GM12878 (cell line): Measurements from ENCODE around the gene PKP3. TPM values are rescaled to one million over a fixed set of nuclear protein-coding genes. Genes with fewer than 3 reads are reported as not detected.

Experiments
- BCL3 ChIP-seq: IDR thresholded peaks from 2 replicates; pipeline ENCODE4 v1.6.1; 2011; ENCODE audit warnings: borderline replicate concordance, low read depth, mild to moderate bottlenecking, moderate library complexity, low read length; ENCODE audit not compliant: insufficient read depth, poor library complexity, severe bottlenecking
- CREB1 ChIP-seq: IDR thresholded peaks from 2 replicates; pipeline ENCODE4 v1.6.1; 2012; ENCODE audit warnings: low read depth, mild to moderate bottlenecking, inconsistent platforms
- FOXM1 ChIP-seq: IDR thresholded peaks from 2 replicates; pipeline ENCODE4 v1.6.1; 2012; ENCODE audit warnings: low read depth, mild to moderate bottlenecking, inconsistent platforms, low read length, moderate library complexity
- GATAD2B ChIP-seq: fragments of 450-650 bp; conservative IDR thresholded peaks from 2 replicates; pipeline ENCODE4 v1.6.1; 2017; ENCODE audit warnings: low read depth, mild to moderate bottlenecking, moderate library complexity
- HDGF ChIP-seq: fragments of 450-650 bp; IDR thresholded peaks from 2 replicates; pipeline ENCODE4 v1.6.1; 2016; ENCODE audit warnings: antibody characterized with exemption
- JUNB ChIP-seq: IDR thresholded peaks from 2 replicates; pipeline ENCODE4 v1.6.1; 2016; ENCODE audit warnings: antibody characterized with exemption, mild to moderate bottlenecking
- MXI1 ChIP-seq: fragments of 150-350 bp; IDR thresholded peaks from 2 replicates; pipeline ENCODE4 v1.6.1; 2011; ENCODE audit warnings: low read depth, mild to moderate bottlenecking, inconsistent platforms, low read length, improper control_type of control experiment
- NBN ChIP-seq: fragments of 450-650 bp; IDR thresholded peaks from 2 replicates; pipeline ENCODE4 v1.6.1; 2016
- NFIC ChIP-seq: IDR thresholded peaks from 2 replicates; pipeline ENCODE4 v1.6.1; 2012; ENCODE audit warnings: low read depth, mild to moderate bottlenecking, inconsistent platforms, low read length, moderate library complexity
- NFYA ChIP-seq: IDR thresholded peaks from 2 replicates; pipeline ENCODE4 v1.6.1; 2011; ENCODE audit warnings: low read depth, mild to moderate bottlenecking, low read length, improper control_type of control experiment, borderline replicate concordance
- NFYB ChIP-seq: IDR thresholded peaks from 2 replicates; pipeline ENCODE4 v1.6.1; 2011; ENCODE audit warnings: low read depth, mild to moderate bottlenecking, low read length, improper control_type of control experiment, moderate library complexity; ENCODE audit not compliant: insufficient read depth
- NRF1 ChIP-seq: conservative IDR thresholded peaks from 2 replicates; pipeline ENCODE4 v1.6.1; 2011; ENCODE audit warnings: mild to moderate bottlenecking, low read depth, low read length, improper control_type of control experiment
- PRDM15 ChIP-seq: fragments of 450-650 bp; formaldehyde crosslinking; IDR thresholded peaks from 2 replicates; pipeline ENCODE4 v1.4.0; 2020; ENCODE audit warnings: mild to moderate bottlenecking, moderate library complexity
- RELA ChIP-seq: fragments of 450-650 bp; IDR thresholded peaks from 2 replicates; pipeline ENCODE4 v1.8.0; 2014; ENCODE audit warnings: borderline replicate concordance; ENCODE audit not compliant: partially characterized antibody
- RUNX3 ChIP-seq: IDR thresholded peaks from 2 replicates; pipeline ENCODE4 v1.6.1; 2012; ENCODE audit warnings: low read length, inconsistent platforms
- SREBF1 ChIP-seq: IDR thresholded peaks from 2 replicates; pipeline ENCODE4 v1.6.1; 2012; ENCODE audit warnings: mild to moderate bottlenecking, low read length
- TCF7 ChIP-seq: IDR thresholded peaks from 2 replicates; pipeline ENCODE4 v1.6.1; 2014; ENCODE audit warnings: antibody characterized with exemption, borderline replicate concordance
- ZNF384 ChIP-seq: IDR thresholded peaks from 2 replicates; pipeline ENCODE4 v1.6.1; 2012; ENCODE audit warnings: low read depth, mild to moderate bottlenecking, low read length, improper control_type of control experiment, borderline replicate concordance
- ZNF592 ChIP-seq: fragments of 450-650 bp; IDR thresholded peaks from 2 replicates; pipeline ENCODE4 v1.6.1; 2017; ENCODE audit warnings: mild to moderate bottlenecking, moderate library complexity
- polyA plus RNA-seq, 11 experiments: library from polyadenylated mRNA; depleted of rRNA in 4 of 11; unstranded in 6 of 11; stranded (reverse) in 5 of 11; fragments of >200 nt; fragmentation: Nextera tagmentation in 4 of 11; fragmentation: Illumina TruSeq in 1 of 11; extraction: Ambion mirVana in 4 of 11; extraction: Trizol in 1 of 11; gene quantifications; 1 replicate in 1 of 11; 2 replicates in 10 of 11; pipeline versions ENCODE4 v1.2.1 to v1.2.3, GENCODE V29; 2011 to 2016; ENCODE audit warnings: inconsistent platforms in 2 of 11, missing spikeins in 2 of 11, low read depth in 1 of 11
- total RNA-seq, 4 experiments: library from RNA; depleted of rRNA in 3 of 4; stranded (reverse); fragments of >200 nt in 3 of 4; fragmentation: Illumina TruSeq in 1 of 4; extraction: Trizol in 1 of 4; gene quantifications; 2 replicates each; pipeline versions ENCODE4 v1.2.1 to v1.2.3, GENCODE V29; 2013 to 2021

PKP3 gene
- total and polyA plus RNA-seq, 10 of the 15 experiments (the other 5 are each of a cell fraction or from before 2014, with no cell fraction given): 0.45 to 0.90 TPM; not detected in 8

GRCh38 chr11:441418-442274 lies 47.6 kb downstream of the PKP3 start, which contains the start of gene ANO9 (continued):
- TF ChIP-seq ZNF592 (no peak), TCF7 (no peak), SREBF1 (no peak), GATAD2B (peak; percentile 72), PRDM15 (CRISPR knock-in tag) (no peak), JUNB (no peak), MXI1 (no peak), NFYA (no peak), HDGF (no peak), NFIC (no peak), RUNX3 (no peak), NRF1 (no peak), RELA (peak; percentile 82), CREB1 (no peak), NFYB (no peak), NBN (no peak), FOXM1 (no peak), ZNF384 (no peak), BCL3 (no peak)
